ENCODE measurements around the gene GNMT. TPM values are rescaled to one million over a fixed set of nuclear protein-coding genes. Genes with fewer than 3 reads are reported as not detected.

The GNMT gene
- total and polyA plus RNA-seq, 2 donors (not counting 1 experiment from before 2014, with no cell fraction given) = 0.06 TPM; not detected in 1

- Histone ChIP-seq H3K9ac (ENCODE audit: insufficient read depth, low read length) (no peak within 1 kb of the TSS), H3K36me3 (ENCODE audit: control insufficient read depth, insufficient read depth, low read length) (no peaks in the 10 kb centered on the region), H3K27me3 (ENCODE audit: control insufficient read depth, insufficient read depth, low read length) (no peaks in the 10 kb centered on the region), H3K9me3 (ENCODE audit: control insufficient read depth, insufficient read depth, low read depth, low read length) (no peaks in the 10 kb centered on the region), H3K27ac (ENCODE audit: insufficient read depth, low read length) (no peak within 1 kb of the TSS), H3K79me2 (ENCODE audit: control insufficient read depth, insufficient read depth, low read length) (no peaks in the 10 kb centered on the region), H2AFZ (ENCODE audit: low read length) (no peak within 1 kb of the TSS), H4K20me1 (ENCODE audit: control insufficient read depth, extremely low read depth, insufficient read depth, low read length) (no peaks in the 10 kb centered on the region), H3K4me3 (replicated peaks in 1 of 4; ENCODE audit: control extremely low read depth in 1 of 4, insufficient read depth in 1 of 4, low read depth in 3 of 4, low read length in 4 of 4) (no peak within 1 kb of the TSS), H3K4me1 (ENCODE audit: control insufficient read depth, extremely low read depth, insufficient read depth, low read length) (no peaks in the 10 kb centered on the region), H3K4me2 (ENCODE audit: extremely low read depth, insufficient read depth, low read length) (no peak within 1 kb of the TSS)
- DNase-seq (ENCODE audit: low read depth in 2 of 2) = no peak
- no peak for TF ChIP-seq CTCF (conservative IDR thresholded peaks at IDR 0.05 in 1 of 2, IDR thresholded peaks at IDR 0.05 in 1 of 2; ENCODE audit: low read depth in 1 of 2, low read length in 2 of 2)
Measured at GRCh38 chr6:42915732-42916131, 44.8 kb upstream of the GNMT start, which contains the start of gene PTCRA. TSS of gene PTCRA (plus strand) at chr6:42916053. CDS start at chr6:42916070, 17 bp downstream.

- no peak for DNase-seq (ENCODE audit: low read depth in 2 of 2)
- Histone ChIP-seq H4K20me1 (ENCODE audit: control insufficient read depth, extremely low read depth, insufficient read depth, low read length) (no peaks in the 10 kb centered on the region), H2AFZ (ENCODE audit: low read length) (no peak overlapping the region), H3K27ac (ENCODE audit: insufficient read depth, low read length) (no peak overlapping the region), H3K79me2 (ENCODE audit: control insufficient read depth, insufficient read depth, low read length) (no peaks in the 10 kb centered on the region), H3K4me3 (replicated peaks in 1 of 4; ENCODE audit: control extremely low read depth in 1 of 4, insufficient read depth in 1 of 4, low read depth in 3 of 4, low read length in 4 of 4) (no peak overlapping the region), H3K4me1 (ENCODE audit: control insufficient read depth, extremely low read depth, insufficient read depth, low read length) (no peaks in the 10 kb centered on the region), H3K4me2 (ENCODE audit: extremely low read depth, insufficient read depth, low read length) (no peak overlapping the region), H3K36me3 (ENCODE audit: control insufficient read depth, insufficient read depth, low read length) (no peaks in the 10 kb centered on the region), H3K9me3 (ENCODE audit: control insufficient read depth, insufficient read depth, low read depth, low read length) (no peaks in the 10 kb centered on the region), H3K9ac (ENCODE audit: insufficient read depth, low read length) (no peak overlapping the region), H3K27me3 (ENCODE audit: control insufficient read depth, insufficient read depth, low read length) (no peaks in the 10 kb centered on the region)
- TF ChIP-seq CTCF (conservative IDR thresholded peaks at IDR 0.05 in 1 of 2, IDR thresholded peaks at IDR 0.05 in 1 of 2; ENCODE audit: low read depth in 1 of 2, low read length in 2 of 2) (no peak), EZH2 (IDR thresholded peaks at IDR 0.05; ENCODE audit: low read length, missing control alignments) (no peak)
Measured at GRCh38 chr6:42916288-42916687, 44.3 kb upstream of the GNMT start.

- H3K27ac ChIP-seq (ENCODE audit: insufficient read depth, low read length) = no peak overlapping the region
Measured at GRCh38 chr6:42921801-42922200, 38.8 kb upstream of the GNMT start.

More at GRCh38 chr6:42921801-42922200, 38.8 kb upstream of the GNMT start:
- H3K4me1 ChIP-seq (ENCODE audit: control insufficient read depth, extremely low read depth, insufficient read depth, low read length) = no peaks in the 10 kb centered on the region
- no peak overlapping the region for H3K4me3 ChIP-seq (replicated peaks in 1 of 4; ENCODE audit: control extremely low read depth in 1 of 4, insufficient read depth in 1 of 4, low read depth in 3 of 4, low read length in 4 of 4)
- no peaks in the 10 kb centered on the region for H3K27me3 ChIP-seq (ENCODE audit: control insufficient read depth, insufficient read depth, low read length)
- no peak overlapping the region for H3K4me2 ChIP-seq (ENCODE audit: extremely low read depth, insufficient read depth, low read length)
- no peak for DNase-seq (ENCODE audit: low read depth in 2 of 2)
- no peaks in the 10 kb centered on the region for H3K79me2 ChIP-seq (ENCODE audit: control insufficient read depth, insufficient read depth, low read length)
- no peaks in the 10 kb centered on the region for H4K20me1 ChIP-seq (ENCODE audit: control insufficient read depth, extremely low read depth, insufficient read depth, low read length)
- no peak overlapping the region for H3K9ac ChIP-seq (ENCODE audit: insufficient read depth, low read length)
- no peak for TF ChIP-seq EZH2 (IDR thresholded peaks at IDR 0.05; ENCODE audit: low read length, missing control alignments)
- no peak for TF ChIP-seq CTCF (conservative IDR thresholded peaks at IDR 0.05 in 1 of 2, IDR thresholded peaks at IDR 0.05 in 1 of 2; ENCODE audit: low read depth in 1 of 2, low read length in 2 of 2)
- H3K36me3 ChIP-seq (ENCODE audit: control insufficient read depth, insufficient read depth, low read length) = no peaks in the 10 kb centered on the region
- H3K9me3 ChIP-seq (ENCODE audit: control insufficient read depth, insufficient read depth, low read depth, low read length) = no peaks in the 10 kb centered on the region
- H2AFZ ChIP-seq (ENCODE audit: low read length) = no peak overlapping the region
